HepG2 (cell line): ENCODE measurements around the gene IFIT5.

Source experiments
- AGO1 ChIP-seq: fragments of 200-400 bp; formaldehyde crosslinking; IDR thresholded peaks from 2 replicates; pipeline ENCODE4 v1.6.1; 2017; ENCODE audit warnings: mild to moderate bottlenecking, low read depth, low read length, moderate library complexity; ENCODE audit not compliant: poor library complexity, severe bottlenecking
- BHLHE40 ChIP-seq: IDR thresholded peaks from 2 replicates; pipeline ENCODE4 v1.6.1; 2011; ENCODE audit warnings: low read length, improper control_type of control experiment
- CHCHD3 ChIP-seq: sonication (generic); formaldehyde crosslinking; IDR thresholded peaks from 2 replicates; pipeline ENCODE4 v1.8.0; 2022; ENCODE audit warnings: mild to moderate bottlenecking, missing genetic modification reagents, moderate library complexity
- CHD2 ChIP-seq: IDR thresholded peaks from 2 replicates; pipeline ENCODE4 v1.6.1; 2011; ENCODE audit warnings: low read depth, low read length, improper control_type of control experiment
- CTCF ChIP-seq: sonication (generic); formaldehyde crosslinking; IDR thresholded peaks from 2 replicates; pipeline ENCODE4 v1.5.0; 2020; ENCODE audit warnings: mild to moderate bottlenecking, missing genetic modification reagents, moderate library complexity
- FOSL1 ChIP-seq: sonication (generic); formaldehyde crosslinking; IDR thresholded peaks from 2 replicates; pipeline ENCODE4 v1.9.0; 2021; ENCODE audit warnings: missing genetic modification reagents, borderline replicate concordance
- RBAK ChIP-seq: sonication (generic); formaldehyde crosslinking; IDR thresholded peaks from 2 replicates; pipeline ENCODE4 v1.5.1; 2020; ENCODE audit warnings: mild to moderate bottlenecking, missing genetic modification reagents
- SMARCC2 ChIP-seq: fragments of 450-650 bp; IDR thresholded peaks from 2 replicates; pipeline ENCODE4 v1.6.1; 2017; ENCODE audit warnings: antibody characterized with exemption, mild to moderate bottlenecking
- ZNF143 ChIP-seq: sonication (generic); formaldehyde crosslinking; IDR thresholded peaks from 2 replicates; pipeline ENCODE4 v1.4.0; 2020; ENCODE audit warnings: missing genetic modification reagents
- ZNF224 ChIP-seq: sonication (generic); formaldehyde crosslinking; IDR thresholded peaks from 2 replicates; pipeline ENCODE4 v1.5.0; 2020; ENCODE audit warnings: mild to moderate bottlenecking, missing genetic modification reagents
- ZNF724P ChIP-seq: sonication (generic); formaldehyde crosslinking; IDR thresholded peaks from 2 replicates; pipeline ENCODE4 v1.8.0; 2022; ENCODE audit warnings: missing genetic modification reagents, borderline replicate concordance
- ZNF772 ChIP-seq: sonication (generic); formaldehyde crosslinking; IDR thresholded peaks from 2 replicates; pipeline ENCODE4 v1.5.0; 2020; ENCODE audit warnings: mild to moderate bottlenecking, missing genetic modification reagents

DNA sequence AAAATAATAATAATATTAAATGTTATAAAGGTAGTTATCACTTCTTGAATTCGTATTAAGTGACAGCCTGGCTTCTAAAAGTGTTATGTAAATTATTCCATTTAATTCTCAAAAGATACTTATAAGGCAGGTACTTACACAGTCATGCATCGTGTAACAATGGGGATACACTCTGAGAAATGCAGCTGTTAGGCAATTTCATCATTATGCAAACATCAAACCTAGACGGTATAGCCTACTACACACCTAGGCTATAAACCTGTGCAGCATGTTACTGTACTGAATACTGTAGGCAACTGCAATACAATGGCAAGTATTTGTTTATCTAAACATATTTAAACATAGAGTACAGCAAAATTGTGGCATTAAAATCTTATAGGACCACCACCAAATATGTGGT is 20.5 kb upstream of the IFIT5 start:
- no peak for TF ChIP-seq CTCF (CRISPR knock-in tag)
- no peak for TF ChIP-seq CHD2
- no peak for TF ChIP-seq ZNF224 (CRISPR knock-in tag)
- TF ChIP-seq AGO1, result no peak
- no peak for TF ChIP-seq CHCHD3
- no peak for TF ChIP-seq SMARCC2
- no peak for TF ChIP-seq ZNF772
- no peak for TF ChIP-seq ZNF143 (CRISPR knock-in tag)
- TF ChIP-seq BHLHE40, result no peak
- TF ChIP-seq RBAK (CRISPR knock-in tag), result no peak
- no peak for TF ChIP-seq FOSL1 (CRISPR knock-in tag)
- no peak for TF ChIP-seq ZNF724P (CRISPR knock-in tag)
